HG03565 (cell line): ENCODE measurements around the gene GADD45A.

Experiments used
- ATAC-seq: cut with Tn5 transposase; IDR thresholded peaks from one replicate; pipeline ENCODE4 v1.9.1; 2021; ENCODE audit warnings: mild to moderate bottlenecking, moderate library complexity; ENCODE audit not compliant: unreplicated experiment

The GADD45A gene

GRCh38 chr1:67666636-67667035, 18.4 kb upstream of the GADD45A start:
- no peak for ATAC-seq

- ATAC-seq, result no peak
Measured at GRCh38 chr1:67668660-67669059, 16.3 kb upstream of the GADD45A start.

GRCh38 chr1:67672260-67672803, 12.7 kb upstream of the GADD45A start:
- ATAC-seq, result no peak

- no peak for ATAC-seq
Measured at GRCh38 chr1:67673468-67674201, 11.4 kb upstream of the GADD45A start.

GRCh38 chr1:67674260-67675011, 10.6 kb upstream of the GADD45A start:
- ATAC-seq, result no peak

GRCh38 chr1:67675800-67676199, 9.2 kb upstream of the GADD45A start:
- ATAC-seq, result peak; percentile 57

- ATAC-seq, result no peak
Measured at GRCh38 chr1:67676287-67676686, 8.7 kb upstream of the GADD45A start.

- ATAC-seq, result no peak
Measured at GRCh38 chr1:67676946-67677345, 8.1 kb upstream of the GADD45A start.

- no peak for ATAC-seq
Measured at GRCh38 chr1:67677408-67677807, 7.6 kb upstream of the GADD45A start.

GRCh38 chr1:67677930-67678329, 7.1 kb upstream of the GADD45A start:
- ATAC-seq, result no peak

- no peak for ATAC-seq
Measured at GRCh38 chr1:67679691-67680090, 5.3 kb upstream of the GADD45A start.

GRCh38 chr1:67680486-67680885, 4.5 kb upstream of the GADD45A start:
- ATAC-seq, result no peak

GRCh38 chr1:67682659-67683197, 2.3 kb upstream of the GADD45A start:
- no peak for ATAC-seq

- no peak for ATAC-seq
Measured at GRCh38 chr1:67683316-67683715, 1.7 kb upstream of the GADD45A start.

GRCh38 chr1:67683766-67684525, 1.1 kb upstream of the GADD45A start:
- ATAC-seq, result no peak

GRCh38 chr1:67684526-67685066, 405 bp upstream of the GADD45A start:
- ATAC-seq, result no peak

- ATAC-seq, result no peak
Measured at GRCh38 chr1:67685558-67686266, 711 bp downstream of the GADD45A start.

GRCh38 chr1:67686267-67687197, 1.5 kb downstream of the GADD45A start:
- ATAC-seq, result peak; percentile 15

GRCh38 chr1:67687198-67687545, 2.2 kb downstream of the GADD45A start:
- ATAC-seq, result no peak
